ENCODE results near the gene FUT4.
"Not testable (repeated sequence)": the region's sequence is repeated elsewhere in the genome, so short reads cannot be mapped to it uniquely, and the experiment has no call there.

Gene FUT4

DNA sequence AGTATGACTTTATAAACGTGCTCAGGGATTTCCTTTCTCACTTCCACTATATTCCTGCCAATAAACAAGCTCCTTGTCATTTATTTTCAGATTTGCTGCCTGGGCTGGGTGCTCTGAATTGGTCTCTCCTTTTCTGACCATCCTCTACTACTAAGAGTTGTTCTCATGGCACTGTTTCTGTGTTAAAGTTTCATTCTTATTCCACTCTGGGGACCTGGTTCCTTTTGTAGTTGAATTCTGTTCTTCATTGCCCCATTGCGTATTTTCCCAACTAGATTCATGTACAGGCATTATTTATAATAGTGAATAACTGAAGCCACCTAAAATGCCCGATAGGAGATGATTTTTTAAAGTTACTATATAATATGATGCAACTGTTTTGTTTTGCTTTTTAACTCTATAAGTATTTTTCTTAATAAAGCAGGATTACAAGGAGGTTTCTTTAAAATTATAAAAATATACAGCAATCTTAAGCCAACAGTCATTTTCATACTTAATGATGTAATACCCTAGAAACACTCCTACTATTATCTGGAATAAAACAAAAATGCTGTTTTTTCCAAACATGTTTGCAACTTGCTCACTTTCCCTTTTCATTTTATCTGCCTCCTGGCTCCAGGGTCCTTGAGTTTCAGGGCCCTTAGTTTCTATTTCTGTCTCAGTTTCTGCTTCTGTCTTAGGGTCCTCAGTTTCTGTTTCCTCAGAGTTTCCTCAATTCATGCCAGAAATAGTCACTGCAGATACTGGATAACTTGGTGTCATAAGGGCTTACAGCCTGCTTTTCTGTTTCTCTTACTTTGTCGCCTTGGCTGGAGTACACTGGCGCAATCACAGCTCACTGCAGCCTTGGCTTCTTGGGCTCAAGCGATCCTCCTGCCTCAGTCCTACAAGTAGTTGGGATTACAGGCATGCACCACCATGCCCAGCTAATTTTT lies 9.8 kb upstream of the FUT4 start:
- no peak for DNase-seq (ENCODE audit: low spot score)

DNA sequence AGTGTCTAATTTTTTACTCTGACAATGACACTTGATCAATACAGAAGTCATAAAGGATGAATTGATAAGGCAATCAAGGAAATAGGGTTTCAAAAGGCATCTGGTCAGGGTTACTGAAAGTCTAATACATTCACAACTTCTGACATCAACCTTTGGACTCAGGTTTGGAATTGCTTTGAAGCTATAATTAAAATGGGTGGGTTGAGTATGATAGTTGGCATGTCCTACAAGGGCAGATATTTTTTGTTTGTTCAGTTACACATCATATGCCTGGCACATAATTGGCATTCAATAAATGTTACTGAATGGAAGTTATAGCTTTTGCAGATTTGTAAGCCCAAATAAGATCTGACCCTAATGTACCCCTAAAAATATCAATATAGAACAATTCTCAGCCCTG lies 7.3 kb upstream of the FUT4 start:
- DNase-seq (ENCODE audit: low spot score), result no peak

DNA sequence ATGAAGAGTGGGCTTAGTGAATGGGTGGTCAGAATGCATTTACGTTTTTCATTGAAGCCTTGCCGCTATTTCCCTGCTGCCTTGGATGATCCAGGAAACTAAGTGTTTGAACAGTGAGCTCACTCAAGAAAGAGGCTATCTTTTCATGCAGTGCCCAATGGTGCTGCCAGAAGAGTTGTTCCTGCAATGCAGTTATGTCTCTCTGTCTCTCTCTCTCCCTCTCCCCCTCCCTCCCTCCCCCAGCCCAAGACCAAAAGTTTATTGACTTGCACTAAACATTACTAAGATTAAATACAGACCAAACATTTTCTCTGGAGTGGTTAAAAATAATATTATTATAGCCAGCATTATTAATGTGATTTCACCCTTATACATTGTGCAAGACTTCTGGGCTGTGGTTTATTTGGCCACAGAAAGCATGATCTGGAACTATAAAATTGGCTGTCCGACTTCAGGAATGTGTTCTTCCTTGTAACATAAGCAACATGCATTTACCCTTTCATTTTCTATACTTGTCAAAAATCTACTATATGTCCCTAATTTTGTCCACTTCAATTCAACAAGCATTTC lies 6.6 kb upstream of the FUT4 start:
- no peak for DNase-seq (ENCODE audit: low spot score)

DNA sequence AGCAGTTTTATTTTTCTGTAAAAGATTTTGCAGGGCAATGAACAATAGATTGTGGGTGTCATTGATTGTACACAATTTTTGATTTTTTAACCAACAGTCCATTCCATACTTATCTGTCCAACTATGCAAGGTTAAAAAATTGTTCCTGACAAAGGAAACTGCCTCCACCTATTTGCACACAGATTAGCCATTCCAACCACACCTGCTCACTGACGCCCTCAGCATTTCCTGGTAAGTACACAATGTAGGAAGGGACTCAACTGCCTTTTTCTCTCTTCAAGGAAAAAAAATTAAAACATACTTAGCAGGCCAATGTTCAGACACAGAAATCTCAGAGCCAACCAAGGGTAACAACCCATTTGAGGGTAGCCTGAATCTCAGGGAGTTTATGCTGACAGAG lies 4.3 kb upstream of the FUT4 start:
- DNase-seq (ENCODE audit: low spot score), result no peak

DNA sequence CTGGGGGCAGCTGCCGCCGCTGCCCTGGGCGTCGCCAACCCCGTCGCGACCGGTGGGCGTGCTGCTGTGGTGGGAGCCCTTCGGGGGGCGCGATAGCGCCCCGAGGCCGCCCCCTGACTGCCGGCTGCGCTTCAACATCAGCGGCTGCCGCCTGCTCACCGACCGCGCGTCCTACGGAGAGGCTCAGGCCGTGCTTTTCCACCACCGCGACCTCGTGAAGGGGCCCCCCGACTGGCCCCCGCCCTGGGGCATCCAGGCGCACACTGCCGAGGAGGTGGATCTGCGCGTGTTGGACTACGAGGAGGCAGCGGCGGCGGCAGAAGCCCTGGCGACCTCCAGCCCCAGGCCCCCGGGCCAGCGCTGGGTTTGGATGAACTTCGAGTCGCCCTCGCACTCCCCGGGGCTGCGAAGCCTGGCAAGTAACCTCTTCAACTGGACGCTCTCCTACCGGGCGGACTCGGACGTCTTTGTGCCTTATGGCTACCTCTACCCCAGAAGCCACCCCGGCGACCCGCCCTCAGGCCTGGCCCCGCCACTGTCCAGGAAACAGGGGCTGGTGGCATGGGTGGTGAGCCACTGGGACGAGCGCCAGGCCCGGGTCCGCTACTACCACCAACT lies 1.0 kb downstream of the FUT4 start:
- DNase-seq (ENCODE audit: low spot score), result peak; percentile 70

DNA sequence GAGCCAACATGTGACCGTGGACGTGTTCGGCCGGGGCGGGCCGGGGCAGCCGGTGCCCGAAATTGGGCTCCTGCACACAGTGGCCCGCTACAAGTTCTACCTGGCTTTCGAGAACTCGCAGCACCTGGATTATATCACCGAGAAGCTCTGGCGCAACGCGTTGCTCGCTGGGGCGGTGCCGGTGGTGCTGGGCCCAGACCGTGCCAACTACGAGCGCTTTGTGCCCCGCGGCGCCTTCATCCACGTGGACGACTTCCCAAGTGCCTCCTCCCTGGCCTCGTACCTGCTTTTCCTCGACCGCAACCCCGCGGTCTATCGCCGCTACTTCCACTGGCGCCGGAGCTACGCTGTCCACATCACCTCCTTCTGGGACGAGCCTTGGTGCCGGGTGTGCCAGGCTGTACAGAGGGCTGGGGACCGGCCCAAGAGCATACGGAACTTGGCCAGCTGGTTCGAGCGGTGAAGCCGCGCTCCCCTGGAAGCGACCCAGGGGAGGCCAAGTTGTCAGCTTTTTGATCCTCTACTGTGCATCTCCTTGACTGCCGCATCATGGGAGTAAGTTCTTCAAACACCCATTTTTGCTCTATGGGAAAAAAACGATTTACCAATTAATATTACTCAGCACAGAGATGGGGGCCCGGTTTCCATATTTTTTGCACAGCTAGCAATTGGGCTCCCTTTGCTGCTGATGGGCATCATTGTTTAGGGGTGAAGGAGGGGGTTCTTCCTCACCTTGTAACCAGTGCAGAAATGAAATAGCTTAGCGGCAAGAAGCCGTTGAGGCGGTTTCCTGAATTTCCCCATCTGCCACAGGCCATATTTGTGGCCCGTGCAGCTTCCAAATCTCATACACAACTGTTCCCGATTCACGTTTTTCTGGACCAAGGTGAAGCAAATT lies 1.8 kb downstream of the FUT4 start:
- peak; percentile 54 for DNase-seq (ENCODE audit: low spot score)

DNA sequence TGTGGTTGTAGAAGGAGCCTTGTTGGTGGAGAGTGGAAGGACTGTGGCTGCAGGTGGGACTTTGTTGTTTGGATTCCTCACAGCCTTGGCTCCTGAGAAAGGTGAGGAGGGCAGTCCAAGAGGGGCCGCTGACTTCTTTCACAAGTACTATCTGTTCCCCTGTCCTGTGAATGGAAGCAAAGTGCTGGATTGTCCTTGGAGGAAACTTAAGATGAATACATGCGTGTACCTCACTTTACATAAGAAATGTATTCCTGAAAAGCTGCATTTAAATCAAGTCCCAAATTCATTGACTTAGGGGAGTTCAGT lies 2.4 kb downstream of the FUT4 start:
- DNase-seq (ENCODE audit: low spot score), result no peak

DNA sequence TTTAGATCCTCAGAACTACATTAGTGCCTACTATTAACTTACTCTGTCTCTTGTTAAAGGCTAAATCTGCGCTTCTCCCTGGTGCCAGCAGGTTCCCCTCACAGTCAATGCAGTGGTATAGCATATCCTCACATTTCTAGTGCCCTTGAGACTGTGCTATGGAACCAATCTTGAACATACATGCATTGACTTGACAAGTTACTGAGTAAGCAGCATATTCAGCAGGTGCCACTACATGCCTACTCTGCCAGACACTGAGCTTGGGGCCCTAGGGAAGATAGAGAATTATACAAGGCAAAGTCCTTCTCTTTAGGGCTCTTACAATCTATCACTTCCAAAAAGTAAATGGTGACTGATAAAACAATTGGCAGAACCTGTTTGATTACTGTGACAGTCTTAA lies 3.2 kb downstream of the FUT4 start:
- no peak for DNase-seq (ENCODE audit: low spot score)

DNA sequence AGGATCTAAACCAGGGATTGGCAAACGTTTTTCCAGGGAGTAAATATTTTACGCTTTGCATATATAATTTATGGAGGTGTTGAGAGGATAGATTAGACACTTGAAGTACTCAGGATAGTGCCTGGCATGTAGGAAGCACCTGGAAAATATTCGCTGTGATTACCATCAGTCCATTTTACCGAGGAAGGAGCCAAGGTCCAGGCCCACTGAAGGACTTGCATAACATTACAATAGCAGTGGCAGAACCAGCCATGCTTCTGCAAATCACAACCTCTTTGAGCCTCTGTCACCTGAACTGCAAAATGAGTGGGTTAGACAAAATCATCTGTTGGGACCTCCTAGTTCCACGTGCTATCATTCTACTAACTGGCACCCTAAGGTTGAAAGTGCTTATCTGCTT lies 5.4 kb downstream of the FUT4 start:
- no peak for DNase-seq (ENCODE audit: low spot score)

DNA sequence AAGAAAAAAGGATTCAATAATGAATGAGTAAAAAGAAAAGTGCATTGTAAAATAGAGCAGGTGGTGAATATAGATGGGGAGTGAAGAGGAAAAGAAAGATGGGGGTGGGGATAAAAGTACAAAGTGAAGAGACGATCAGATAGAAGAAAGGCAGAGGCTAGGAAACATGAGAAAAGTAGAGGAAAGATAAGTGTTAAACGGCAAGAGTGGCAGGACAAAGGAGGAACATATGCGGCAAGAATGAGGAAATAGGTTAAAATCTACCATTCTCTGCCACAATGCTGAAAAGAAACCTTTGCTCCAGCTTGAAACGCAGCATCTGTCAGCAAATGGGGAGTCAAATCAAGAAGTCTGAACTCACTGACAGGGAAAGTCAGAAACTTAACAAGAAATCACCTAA lies 6.8 kb downstream of the FUT4 start:
- no peak for DNase-seq (ENCODE audit: low spot score)

DNA sequence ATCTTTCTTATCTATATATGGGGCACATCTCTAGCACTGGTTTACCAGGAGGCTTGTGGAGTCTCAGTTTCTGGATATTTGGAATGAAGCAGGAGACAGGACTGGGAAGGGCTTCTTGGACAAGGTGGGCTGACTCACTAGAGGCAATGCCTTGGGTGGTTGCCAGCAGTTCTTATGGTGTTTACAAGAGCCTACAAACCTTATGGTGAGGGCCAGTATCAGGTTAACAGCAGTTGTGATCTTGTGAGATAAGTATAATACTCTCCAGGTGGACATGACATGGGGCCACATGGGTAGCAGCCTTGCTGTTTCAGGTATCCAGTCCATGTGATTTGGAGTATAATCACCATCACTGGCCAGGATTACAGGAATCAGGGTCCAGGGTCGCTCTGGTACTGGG lies 10.2 kb downstream of the FUT4 start:
- no peak for DNase-seq (ENCODE audit: low spot score)

DNA sequence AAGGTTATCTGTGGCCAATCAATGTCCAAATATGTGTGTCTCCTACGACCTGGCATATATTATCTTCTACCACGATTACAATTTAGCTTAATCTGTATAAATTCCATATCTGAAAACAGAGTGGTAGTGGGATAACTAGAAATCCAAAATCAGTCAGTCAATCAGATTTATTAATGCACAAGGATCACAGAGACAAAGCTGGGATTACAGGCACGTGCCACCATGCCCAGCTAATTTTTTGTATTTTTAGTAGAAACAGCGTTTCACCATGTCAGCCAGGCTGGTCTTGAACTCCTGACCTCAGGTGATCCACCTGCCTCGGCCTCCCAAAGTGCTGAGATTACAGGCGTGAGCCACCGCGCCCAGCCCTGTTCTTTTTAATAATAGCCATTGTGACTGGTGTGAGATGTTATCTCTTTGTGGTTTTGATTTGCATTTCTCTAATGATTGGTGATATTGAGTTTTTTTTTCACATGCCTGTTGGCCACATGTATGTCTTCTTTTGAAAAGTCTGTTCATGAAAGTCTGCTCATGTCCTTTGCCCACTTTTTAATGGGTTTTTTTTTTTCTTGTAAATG lies 12.1 kb downstream of the FUT4 start:
- not testable (repeated sequence) for DNase-seq (ENCODE audit: low spot score)

DNA sequence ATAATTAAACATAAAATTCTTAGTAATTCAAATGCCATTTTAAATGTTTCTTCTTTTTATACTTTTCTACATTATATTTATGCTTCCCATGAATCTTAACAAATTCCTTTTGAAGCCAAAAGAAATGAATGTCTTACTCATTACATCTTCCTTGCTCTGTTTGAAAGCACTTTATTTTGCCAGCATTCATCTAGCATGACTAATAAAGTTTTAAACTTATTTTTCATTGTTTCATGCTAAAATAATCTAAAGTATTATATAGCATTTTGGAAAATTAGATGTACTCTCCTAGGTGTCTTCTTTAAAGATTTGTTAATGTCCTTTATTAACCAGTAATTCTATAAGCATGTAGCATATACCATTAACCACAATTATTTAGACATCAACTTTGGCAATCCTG lies 13.7 kb downstream of the FUT4 start:
- DNase-seq (ENCODE audit: low spot score), result no peak

DNA sequence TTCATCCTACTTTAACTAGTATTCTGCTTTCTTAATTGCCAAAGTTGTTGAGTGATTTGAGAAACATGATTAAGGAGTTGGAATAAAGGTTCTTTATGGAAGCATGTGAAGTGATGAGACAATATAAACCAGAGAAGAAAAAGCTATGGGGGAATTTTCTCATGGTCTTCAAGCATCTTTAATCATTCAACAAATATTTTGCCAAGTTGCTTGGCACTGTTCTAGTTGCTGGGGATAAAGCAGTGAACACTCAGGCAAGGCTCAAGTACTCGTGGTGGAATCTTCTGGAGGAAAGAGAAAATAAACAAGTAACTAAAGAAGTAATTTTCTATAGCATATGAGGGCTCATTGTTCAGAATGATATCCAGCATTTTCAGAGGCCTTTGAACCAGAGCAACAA lies 14.3 kb downstream of the FUT4 start:
- DNase-seq (ENCODE audit: low spot score), result no peak

DNA sequence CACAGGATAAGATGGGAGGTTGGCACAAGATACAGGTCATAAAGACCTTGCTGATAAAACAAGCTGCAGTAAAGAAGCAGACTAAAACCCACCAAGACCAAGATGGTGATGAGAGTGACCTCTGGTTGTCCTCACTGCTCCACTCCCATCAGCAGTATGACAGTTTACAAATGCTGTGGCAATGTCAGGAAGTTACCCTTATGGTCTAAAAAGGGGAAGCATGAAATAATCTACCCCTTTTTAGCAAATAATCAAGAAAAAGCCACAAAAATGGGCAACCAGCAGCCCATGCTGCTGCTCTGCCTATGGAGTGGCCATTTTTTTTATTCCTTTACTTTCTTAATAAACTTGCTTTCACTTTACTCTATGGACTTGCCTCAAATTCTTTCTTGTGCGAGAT lies 14.7 kb downstream of the FUT4 start:
- DNase-seq (ENCODE audit: low spot score), result no peak

DNA sequence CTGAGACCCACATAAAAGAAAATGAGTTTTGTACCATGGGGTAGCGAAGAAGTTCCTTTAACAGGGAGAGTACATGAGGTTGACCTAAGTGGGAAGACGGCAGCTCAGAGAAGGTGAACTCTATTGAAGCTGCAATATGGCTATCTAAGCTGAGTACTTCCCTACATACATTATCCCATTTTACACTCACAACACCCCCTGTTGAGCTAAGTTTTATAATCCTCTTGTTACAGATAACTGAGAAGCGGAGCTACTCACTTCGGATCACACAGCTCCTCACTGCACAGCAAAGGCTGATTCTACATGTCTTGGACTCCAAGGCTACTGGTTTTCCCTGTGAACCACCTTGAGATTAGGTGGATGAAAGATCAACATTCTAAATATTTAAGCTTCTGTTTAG lies 15.2 kb downstream of the FUT4 start:
- DNase-seq (ENCODE audit: low spot score), result no peak

DNA sequence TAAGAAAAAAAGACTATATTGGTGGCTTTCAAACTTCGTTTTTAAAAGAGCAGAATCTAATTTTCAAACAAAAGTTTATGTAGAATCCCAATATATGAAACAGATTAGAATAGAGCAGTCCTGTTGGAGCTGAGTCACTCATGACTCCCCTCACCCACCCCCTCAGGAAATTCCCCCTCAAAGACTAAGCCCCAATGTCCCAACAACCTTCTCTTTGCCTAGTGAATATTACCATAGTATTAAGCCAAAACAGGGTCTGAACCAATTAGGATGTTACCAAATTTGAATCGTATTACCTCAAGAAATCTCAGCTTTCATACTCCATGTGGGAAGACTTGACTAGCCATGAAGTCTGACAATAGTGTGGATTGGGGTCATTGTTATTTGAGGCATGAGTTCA lies 15.6 kb downstream of the FUT4 start:
- no peak for DNase-seq (ENCODE audit: low spot score)

DNA sequence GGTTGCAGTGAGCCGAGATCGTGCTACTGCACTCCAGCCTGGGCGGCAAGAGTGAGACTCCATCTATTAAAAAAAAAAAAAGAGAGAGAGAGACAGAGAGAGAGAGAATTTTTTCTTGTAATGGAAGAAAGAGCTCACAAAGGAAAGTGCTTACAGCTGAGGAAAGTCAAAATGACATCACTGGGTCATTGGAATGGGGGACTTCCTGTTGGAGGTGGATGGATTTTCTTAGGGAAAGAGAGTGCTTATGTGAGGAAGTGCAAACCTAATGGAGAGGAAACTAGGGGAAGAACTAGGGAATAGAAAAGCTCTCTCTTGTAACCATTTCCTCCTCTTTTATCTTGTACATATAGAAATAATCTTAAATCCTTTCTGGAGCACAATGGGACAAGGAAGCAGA lies 17.1 kb downstream of the FUT4 start:
- DNase-seq (ENCODE audit: low spot score), result no peak

DNA sequence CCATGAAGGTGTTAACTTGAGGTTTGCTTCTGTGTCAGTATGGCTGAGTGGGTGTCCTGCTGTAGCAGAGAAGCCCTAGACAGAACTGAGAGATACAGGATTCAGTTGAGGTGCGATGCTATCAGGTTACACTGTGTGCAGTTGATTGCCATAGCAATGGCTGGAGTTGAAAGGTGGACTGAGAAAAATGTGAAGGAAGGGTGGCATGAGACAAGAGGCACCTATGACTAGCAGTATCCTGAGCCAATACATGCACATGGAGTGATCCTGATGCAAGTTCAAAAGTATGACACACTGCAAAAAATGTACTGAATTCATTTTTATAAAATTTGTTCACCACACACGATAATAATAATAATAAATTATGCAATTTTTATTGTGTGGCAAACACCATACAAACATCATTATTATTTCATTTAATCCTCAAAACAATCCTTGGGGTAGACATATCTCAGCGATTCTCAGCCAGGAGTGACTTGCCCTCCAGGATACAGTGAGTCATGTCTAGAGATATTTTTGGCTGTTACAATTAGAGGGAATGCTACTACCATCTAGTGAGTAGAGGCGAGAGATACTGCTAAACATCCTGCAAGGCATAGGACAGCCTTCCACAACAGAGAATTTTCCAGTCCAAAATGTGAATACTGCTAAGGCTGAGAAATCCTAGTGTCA lies 19.6 kb downstream of the FUT4 start:
- no peak for DNase-seq (ENCODE audit: low spot score)

DNA sequence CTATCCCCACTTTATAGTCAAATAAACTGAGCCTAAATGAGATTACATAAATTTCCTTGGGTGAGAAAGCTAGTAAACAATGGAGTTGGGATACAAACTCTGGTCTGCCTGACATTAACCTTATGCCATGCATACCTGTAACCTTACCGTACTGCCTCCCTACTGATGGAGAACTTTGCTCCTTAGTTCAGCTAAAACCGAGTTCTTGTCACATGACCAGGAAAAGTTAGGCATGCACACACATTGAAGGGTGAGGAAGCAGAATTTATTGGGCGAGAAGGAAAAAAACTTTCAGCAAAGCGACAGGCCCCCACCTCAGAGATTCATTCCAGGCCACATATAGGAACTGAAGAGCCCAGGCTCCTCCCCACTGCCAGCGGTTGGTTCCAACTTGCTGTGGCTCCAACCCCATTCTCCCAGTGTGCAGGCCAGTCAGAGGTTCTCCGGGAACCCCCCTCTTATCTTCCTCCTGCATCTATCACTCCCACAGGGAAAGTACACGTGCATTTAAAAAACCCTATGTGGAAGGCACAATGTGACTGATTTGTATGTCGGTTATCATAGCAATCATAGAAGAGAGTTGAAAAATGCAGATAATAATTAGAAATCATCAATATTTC lies 20.2 kb downstream of the FUT4 start:
- DNase-seq (ENCODE audit: low spot score), result no peak

DNA sequence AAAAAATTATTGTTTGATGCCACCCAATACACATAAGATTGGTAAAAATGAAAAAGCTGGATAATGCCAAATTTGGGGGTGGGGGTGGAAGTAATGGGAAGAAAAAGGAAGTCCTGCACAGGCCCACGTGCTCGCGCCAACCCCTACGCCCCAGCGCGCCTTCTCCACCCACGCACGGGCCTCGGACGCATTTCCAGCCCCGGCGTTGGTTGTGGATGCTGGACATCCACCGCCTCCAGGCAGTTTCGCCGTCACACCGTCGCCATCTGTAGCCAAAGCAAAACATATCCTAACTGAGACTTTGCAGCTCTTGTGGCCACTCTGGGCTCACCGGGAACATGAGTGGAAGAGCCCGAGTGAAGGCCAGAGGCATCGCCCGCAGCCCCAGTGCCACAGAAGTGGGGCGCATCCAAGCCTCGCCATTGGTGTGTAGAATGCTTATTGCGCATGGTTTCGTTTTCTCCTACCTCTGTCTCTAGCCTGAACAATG lies 23.5 kb downstream of the FUT4 start, which contains the start of gene PIWIL4:
Gene PIWIL4, plus strand, starts transcription at position 188 of the 490 bp plus-strand sequence. Its CDS starts 151 bp downstream, at position 339.
- no peak for DNase-seq (ENCODE audit: low spot score)
